Sigmoid colon (tissue), 7 donors: ENCODE measurements around the gene ADAMTS2. TPM values are rescaled to one million over a fixed set of nuclear protein-coding genes. Genes with fewer than 3 reads are reported as not detected.

ENCODE experiments used
- DNase-seq: peaks from one replicate; pipeline ENCODE4 v3.0.0-alpha.2; 2019
- H3K27ac ChIP-seq, 4 donors: fragments of 200-600 bp; sonication (generic); one replicate each; pipeline ENCODE4 v1.5.1; 2016 to 2019; ENCODE audit warnings: mild to moderate bottlenecking in 1 of 4
- H3K27me3 ChIP-seq, 3 donors: fragments of 200-600 bp; sonication (generic); one replicate each; pipeline ENCODE4 v1.5.1; 2019; ENCODE audit warnings: mild to moderate bottlenecking in 1 of 3
- H3K36me3 ChIP-seq, 4 donors: fragments of 200-600 bp; sonication (generic); one replicate each; pipeline ENCODE4 v1.5.1; 2016 to 2019
- H3K4me1 ChIP-seq, 4 donors: fragments of 200-600 bp; sonication (generic); one replicate each; pipeline ENCODE4 v1.5.1; 2017 to 2019
- H3K4me3 ChIP-seq, 4 donors: fragments of 200-600 bp; sonication (generic); one replicate each; pipeline ENCODE4 v1.5.1; 2017 to 2019; ENCODE audit warnings: mild to moderate bottlenecking in 2 of 4, moderate library complexity in 1 of 4
- H3K9me3 ChIP-seq, 4 donors: fragments of 200-600 bp in 3 of 4; sonication (generic) in 3 of 4; one replicate each; pipeline versions ENCODE4 v1.5.1 to v1.6.1; 2013 to 2019
- EP300 ChIP-seq, 4 donors: sonication (generic); formaldehyde crosslinking; IDR thresholded peaks; one replicate each; pipeline ENCODE4 v1.6.1; 2017; ENCODE audit warnings: antibody characterized with exemption in 4 of 4
- POLR2A ChIP-seq, 2 donors: fragments of 450-650 bp; IDR thresholded peaks; one replicate each; pipeline ENCODE4 v1.6.1; 2016; ENCODE audit warnings: antibody characterized with exemption in 2 of 2, mild to moderate bottlenecking in 2 of 2, moderate library complexity in 2 of 2
- POLR2AphosphoS5 ChIP-seq, 4 donors: sonication (generic); formaldehyde crosslinking; IDR thresholded peaks; one replicate each; pipeline ENCODE4 v1.6.1; 2017; ENCODE audit warnings: antibody characterized with exemption in 4 of 4
- WGBS, 2 donors: extraction: QIAGEN DNeasy Blood & Tissue Kit; methylation state at CpG; one replicate each; pipeline ENCODE4 v1.1.7; 2013; 5-methylcytosine and 5-hydroxymethylcytosine counted together
- intact Hi-C: fragments of 100-400 bp; cut with DNase I; formaldehyde crosslinking; loops from one replicate; pipeline ENCODE4 v1.15.1; 2023
- polyA plus RNA-seq, 3 donors: library from polyadenylated mRNA; stranded (reverse); fragments of 200-250 nt; gene quantifications; one replicate each; pipeline ENCODE4 v1.2.3, GENCODE V29; 2013
- total RNA-seq, 4 donors: library from RNA; depleted of rRNA; stranded (reverse); fragments of >200 nt; gene quantifications; one replicate each; pipeline ENCODE4 v1.1.0, GENCODE V29; 2016
- TF ChIP-seq, protein P1 (sequence below), 4 experiments: fragments of 450-650 bp in 3 of 4; fragments of 200-600 bp in 1 of 4; IDR thresholded peaks; one replicate each; pipeline ENCODE4 v1.5.1; 2016 to 2019; ENCODE audit warnings: antibody characterized with exemption in 4 of 4, mild to moderate bottlenecking in 3 of 4, moderate library complexity in 2 of 4
- donor health status: healthy with polysubstance abuse.
- donor health status: Bipolar disorder and iron deficiency.
- donor health status: healthy.

The ADAMTS2 gene
- total and polyA plus RNA-seq, 7 donors, result 0.69 to 33.2 (median 9.2) TPM

GRCh38 chr5:179311091-179311470 is 34.2 kb downstream of the ADAMTS2 start:
- Histone ChIP-seq H3K4me1 (peaks cover 0 to 20% (median 17%) of the 10 kb centered on the region in 4 donors), H3K27me3 (no peaks in the 10 kb centered on the region), H3K36me3 (no peaks in the 10 kb centered on the region), H3K27ac (no peak overlapping the region), H3K4me3 (no peak overlapping the region), H3K9me3 (no peaks in the 10 kb centered on the region)
- intact Hi-C loops, result no loop called here
- 71 to 73% methylated on average over 8 of the region's 8 CpGs for WGBS, 2 donors
- no peak for TF ChIP-seq EP300 (IDR thresholded peaks at IDR 0.05)
- TF ChIP-seq POLR2AphosphoS5 (IDR thresholded peaks at IDR 0.05), result no peak
- DNase-seq, result peak; percentile 60

- Histone ChIP-seq H3K27ac (no peak overlapping the region), H3K27me3 (no peaks in the 10 kb centered on the region), H3K4me3 (no peak overlapping the region), H3K36me3 (no peaks in the 10 kb centered on the region), H3K4me1 (peaks cover 0 to 18% (median 16%) of the 10 kb centered on the region in 4 donors), H3K9me3 (no peaks in the 10 kb centered on the region)
- peak; percentile 46 for DNase-seq
- WGBS, 2 donors, result 71 to 75% methylated on average over 9 of the region's 9 CpGs
- TF ChIP-seq POLR2AphosphoS5 (IDR thresholded peaks at IDR 0.05) (no peak), EP300 (IDR thresholded peaks at IDR 0.05) (no peak), POLR2A (IDR thresholded peaks at IDR 0.05) (no peak)
- TF ChIP-seq, protein P1, sequence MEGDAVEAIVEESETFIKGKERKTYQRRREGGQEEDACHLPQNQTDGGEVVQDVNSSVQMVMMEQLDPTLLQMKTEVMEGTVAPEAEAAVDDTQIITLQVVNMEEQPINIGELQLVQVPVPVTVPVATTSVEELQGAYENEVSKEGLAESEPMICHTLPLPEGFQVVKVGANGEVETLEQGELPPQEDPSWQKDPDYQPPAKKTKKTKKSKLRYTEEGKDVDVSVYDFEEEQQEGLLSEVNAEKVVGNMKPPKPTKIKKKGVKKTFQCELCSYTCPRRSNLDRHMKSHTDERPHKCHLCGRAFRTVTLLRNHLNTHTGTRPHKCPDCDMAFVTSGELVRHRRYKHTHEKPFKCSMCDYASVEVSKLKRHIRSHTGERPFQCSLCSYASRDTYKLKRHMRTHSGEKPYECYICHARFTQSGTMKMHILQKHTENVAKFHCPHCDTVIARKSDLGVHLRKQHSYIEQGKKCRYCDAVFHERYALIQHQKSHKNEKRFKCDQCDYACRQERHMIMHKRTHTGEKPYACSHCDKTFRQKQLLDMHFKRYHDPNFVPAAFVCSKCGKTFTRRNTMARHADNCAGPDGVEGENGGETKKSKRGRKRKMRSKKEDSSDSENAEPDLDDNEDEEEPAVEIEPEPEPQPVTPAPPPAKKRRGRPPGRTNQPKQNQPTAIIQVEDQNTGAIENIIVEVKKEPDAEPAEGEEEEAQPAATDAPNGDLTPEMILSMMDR (IDR thresholded peaks at IDR 0.05), result no peak
- intact Hi-C loops, result no loop called here
These were observed 34.7 kb downstream of the ADAMTS2 start for GRCh38 chr5:179310439-179311090.

DNA sequence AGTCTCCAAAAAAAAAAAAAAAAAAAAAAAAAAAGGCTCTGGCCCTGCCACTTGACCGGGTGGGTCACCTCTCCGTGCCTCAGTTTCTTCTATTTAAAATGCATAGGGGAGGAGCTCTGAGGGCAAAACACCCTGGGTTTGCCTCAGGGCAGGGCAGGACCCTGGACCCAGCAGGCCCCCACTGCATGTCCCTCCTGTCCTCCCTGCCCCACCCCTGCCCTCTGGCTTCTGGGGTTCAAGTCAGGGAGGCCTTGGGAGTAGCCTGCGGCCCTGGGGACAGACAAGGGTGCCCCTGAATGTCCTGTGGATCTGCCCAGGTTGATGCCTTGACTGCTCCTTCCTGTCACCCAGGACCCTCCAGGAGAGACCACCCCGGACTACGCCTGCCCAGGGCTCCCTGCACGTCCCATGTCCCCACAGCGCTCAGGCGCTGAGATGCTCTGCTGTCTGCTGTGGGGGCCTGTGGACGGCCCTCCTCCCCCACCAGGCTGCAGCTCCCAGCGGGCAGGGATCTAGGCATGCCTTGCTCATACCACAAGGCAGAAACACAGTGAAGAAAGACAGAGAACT is 35.4 kb downstream of the ADAMTS2 start:
- H3K27me3 ChIP-seq, result no peaks in the 10 kb centered on the region
- no peak overlapping the region for H3K4me3 ChIP-seq
- peaks cover 0 to 6% (median 0%) of the 10 kb centered on the region in 4 donors for H3K9me3 ChIP-seq
- no peak overlapping the region for H3K27ac ChIP-seq
- TF ChIP-seq, protein P1 (IDR thresholded peaks at IDR 0.05), result no peak
- TF ChIP-seq POLR2A (IDR thresholded peaks at IDR 0.05), result no peak
- no peak for TF ChIP-seq POLR2AphosphoS5 (IDR thresholded peaks at IDR 0.05)
- no peak for TF ChIP-seq EP300 (IDR thresholded peaks at IDR 0.05)
- H3K4me1 ChIP-seq, result peaks cover 0 to 12% (median 11%) of the 10 kb centered on the region in 4 donors
- H3K36me3 ChIP-seq, result no peaks in the 10 kb centered on the region
- WGBS, 2 donors, result 85 to 90% methylated on average over 10 of the region's 10 CpGs
- intact Hi-C loops, result no loop called here
- peak; percentile 60 for DNase-seq

- no peak for DNase-seq
These were observed 35.9 kb downstream of the ADAMTS2 start for GRCh38 chr5:179309383-179309670.

More at GRCh38 chr5:179309383-179309670, 35.9 kb downstream of the ADAMTS2 start:
- intact Hi-C loops, result no loop called here
- H3K4me3 ChIP-seq, result no peak overlapping the region
- H3K36me3 ChIP-seq, result no peaks in the 10 kb centered on the region
- H3K4me1 ChIP-seq, result peaks cover 0 to 7% (median 6%) of the 10 kb centered on the region in 4 donors
- no peaks in the 10 kb centered on the region for H3K27me3 ChIP-seq
- TF ChIP-seq EP300 (IDR thresholded peaks at IDR 0.05) (no peak), POLR2AphosphoS5 (IDR thresholded peaks at IDR 0.05) (no peak), POLR2A (IDR thresholded peaks at IDR 0.05) (no peak)
- TF ChIP-seq, protein P1 (IDR thresholded peaks at IDR 0.05), result no peak
- H3K27ac ChIP-seq, result no peak overlapping the region
- WGBS, 2 donors, result 80 to 85% methylated on average over 7 of the region's 7 CpGs
- peaks cover 0 to 8% (median 0%) of the 10 kb centered on the region in 4 donors for H3K9me3 ChIP-seq
